GM18511 (cell line): ENCODE results near the gene LYRM2.
"Not testable (repeated sequence)": the region's sequence is repeated elsewhere in the genome, so short reads cannot be mapped to it uniquely, and the experiment has no call there.

ENCODE experiments used
- ATAC-seq: cut with Tn5 transposase; IDR thresholded peaks from one replicate; pipeline ENCODE4 v1.9.1; 2021; ENCODE audit warnings: mild to moderate bottlenecking, moderate library complexity; ENCODE audit not compliant: unreplicated experiment

LYRM2 gene

DNA sequence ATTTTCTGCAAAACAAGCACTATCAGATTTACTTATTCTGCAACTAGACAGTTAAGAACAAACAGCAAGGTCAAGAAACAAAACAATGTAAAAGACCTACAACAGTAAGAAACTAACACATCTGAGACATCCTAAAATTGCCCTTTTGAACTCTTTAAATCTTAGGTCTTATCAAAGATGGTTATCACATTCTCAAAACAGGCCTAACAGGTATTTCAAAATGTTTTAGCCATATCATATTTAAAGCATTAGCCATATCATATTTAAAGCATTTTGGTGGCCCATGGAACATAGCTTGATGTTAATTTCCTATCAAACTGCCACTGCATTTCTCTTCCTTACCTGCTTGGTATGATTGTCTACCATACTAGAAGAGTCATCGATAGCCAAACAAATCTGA, 11.1 kb upstream of the LYRM2 start:
- no peak for ATAC-seq

GRCh38 chr6:89644864-89645263, 6.3 kb upstream of the LYRM2 start:
- ATAC-seq, result no peak

- no peak for ATAC-seq
Measured at GRCh38 chr6:89643406-89643805, 4.9 kb upstream of the LYRM2 start.

- ATAC-seq, result no peak
Measured at GRCh38 chr6:89642956-89643355, 4.4 kb upstream of the LYRM2 start.

DNA sequence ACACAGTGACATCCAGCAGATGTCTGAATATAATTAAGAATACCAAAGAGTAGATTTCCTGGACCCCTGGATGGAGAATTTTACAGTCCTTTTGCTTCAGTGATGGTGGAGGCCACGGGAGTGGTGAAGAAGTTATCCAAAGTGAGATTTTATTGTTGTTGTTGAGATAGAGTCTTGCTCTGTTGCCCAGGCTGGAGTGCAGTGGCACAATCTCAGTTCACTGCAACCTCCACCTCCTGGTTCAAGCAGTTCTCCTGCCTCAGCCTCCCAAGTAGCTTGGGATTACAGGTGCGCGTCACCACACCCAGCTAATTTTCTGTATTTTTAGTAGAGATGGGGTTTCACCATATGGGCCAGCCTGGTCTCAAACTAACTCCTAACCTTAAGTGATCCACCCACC, 3.0 kb upstream of the LYRM2 start:
- not testable (repeated sequence) for ATAC-seq

DNA sequence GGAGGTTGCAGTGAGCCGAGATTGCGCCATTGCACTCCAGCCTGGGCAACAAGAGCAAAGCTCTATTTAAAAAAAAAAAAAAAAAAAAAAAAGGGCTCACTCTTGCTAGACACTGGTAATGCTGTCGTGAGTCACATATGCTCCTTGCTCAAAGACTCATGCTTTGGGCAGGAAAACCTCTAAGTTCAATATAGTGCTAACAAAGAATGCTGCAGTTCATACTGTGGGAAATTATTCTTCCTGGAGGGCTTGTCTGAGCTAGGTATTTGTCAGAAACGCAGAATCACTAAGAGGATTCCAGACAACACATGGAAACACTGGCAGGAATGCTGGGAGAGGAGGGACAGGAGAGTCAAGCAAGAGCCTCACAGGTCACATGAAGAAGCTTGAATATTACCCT, 2.3 kb upstream of the LYRM2 start:
- ATAC-seq, result no peak

DNA sequence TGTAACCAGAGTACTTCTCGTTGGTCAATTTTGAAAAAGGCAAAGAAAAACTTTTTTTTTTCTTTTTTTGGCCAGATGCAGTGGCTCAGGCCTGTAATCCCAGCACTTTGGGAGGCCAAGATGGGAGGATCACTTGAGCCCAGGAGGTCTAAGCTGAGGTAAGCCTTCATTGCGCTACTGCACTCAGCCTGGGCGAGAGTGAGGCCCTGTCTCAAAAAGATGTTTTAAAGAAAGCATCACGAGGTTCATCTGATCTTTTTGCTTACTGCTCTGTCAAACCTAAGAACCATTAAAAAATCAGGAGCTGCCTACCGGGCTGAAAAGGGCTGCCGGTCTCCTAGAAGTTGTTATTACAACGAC, 607 bp downstream of the LYRM2 start:
- peak; percentile 14 for ATAC-seq

GRCh38 chr6:89636412-89636811, 2.1 kb downstream of the LYRM2 start:
- ATAC-seq, result not testable (repeated sequence)

GRCh38 chr6:89630488-89630887, 8.1 kb downstream of the LYRM2 start:
- ATAC-seq, result no peak

DNA sequence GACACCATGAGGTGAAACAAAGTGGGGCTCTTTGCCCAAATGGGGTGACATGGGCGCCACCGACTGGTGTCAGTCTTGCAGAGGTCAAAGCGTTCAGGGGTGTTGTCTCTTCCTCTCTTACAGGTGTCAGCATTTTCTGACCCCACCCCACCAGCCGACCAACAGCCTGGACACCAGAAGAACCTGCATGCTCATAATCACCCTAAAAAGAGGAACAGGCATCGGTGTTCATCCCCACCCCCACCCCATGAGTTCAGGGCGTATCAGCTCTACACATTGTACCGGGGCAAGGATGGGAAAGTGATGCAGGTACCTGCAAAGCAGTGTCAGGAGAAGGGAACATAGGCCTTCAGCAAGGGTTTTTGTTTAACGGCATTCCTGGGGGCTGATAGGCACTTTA, 14.8 kb downstream of the LYRM2 start:
- no peak for ATAC-seq

DNA sequence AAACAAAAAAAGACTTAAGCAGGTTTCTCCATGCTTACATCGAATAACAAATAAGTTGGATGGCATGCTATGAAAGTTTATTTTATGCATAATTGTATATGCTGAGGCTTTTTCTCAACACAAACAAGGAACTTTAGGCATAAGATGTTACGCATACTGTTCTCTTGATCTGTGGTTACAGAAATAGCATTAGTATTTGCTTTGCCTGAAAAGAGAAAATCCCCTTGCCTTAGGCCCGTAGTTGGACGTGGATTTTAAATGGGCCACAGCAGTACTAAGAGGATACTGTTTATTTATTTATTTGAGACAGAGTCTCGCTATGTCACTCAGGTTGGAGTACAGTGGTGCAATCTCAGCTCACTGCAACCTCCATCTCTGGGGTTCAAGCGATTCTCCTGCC, 19.0 kb downstream of the LYRM2 start:
- no peak for ATAC-seq

DNA sequence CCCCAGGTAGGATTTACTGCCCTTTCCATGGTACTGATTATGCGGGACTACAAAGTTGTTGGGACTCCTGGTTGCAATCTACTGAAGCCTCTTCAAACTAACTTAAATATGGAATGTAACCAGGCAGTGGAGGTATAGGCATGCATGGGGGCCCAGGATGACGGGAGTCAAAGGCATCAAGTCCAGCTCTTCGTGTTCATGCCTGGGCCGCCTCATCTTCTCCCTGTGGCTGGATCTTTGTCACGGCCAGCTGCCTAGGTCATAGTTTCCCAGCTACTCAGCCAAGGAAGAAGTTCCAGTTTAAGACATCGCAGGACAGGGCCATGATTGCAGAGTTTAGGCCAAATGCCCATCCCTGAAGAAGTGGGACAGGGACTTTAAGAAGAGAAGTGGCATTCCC, 20.5 kb downstream of the LYRM2 start:
- no peak for ATAC-seq

DNA sequence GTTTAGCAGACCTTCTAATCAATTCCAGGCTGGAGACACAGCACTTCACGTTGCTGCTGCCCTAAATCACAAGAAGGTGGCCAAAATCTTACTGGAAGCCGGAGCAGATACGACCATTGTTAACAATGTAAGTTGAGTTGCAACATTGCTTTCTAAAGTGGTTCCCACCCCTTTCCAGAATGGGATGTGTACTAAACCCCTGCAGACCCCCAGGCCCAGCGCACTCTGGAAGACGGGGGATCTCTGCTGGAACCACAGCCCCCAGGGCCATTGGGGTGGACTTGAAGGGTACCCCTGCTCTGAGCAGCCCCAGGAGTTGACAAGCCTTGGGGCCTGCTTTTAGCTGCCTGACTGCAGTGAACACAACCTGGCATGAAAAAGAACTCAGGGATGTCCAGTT, 22.0 kb downstream of the LYRM2 start:
- ATAC-seq, result no peak

- ATAC-seq, result no peak
Measured at GRCh38 chr6:89615882-89616281, 22.7 kb downstream of the LYRM2 start.

DNA sequence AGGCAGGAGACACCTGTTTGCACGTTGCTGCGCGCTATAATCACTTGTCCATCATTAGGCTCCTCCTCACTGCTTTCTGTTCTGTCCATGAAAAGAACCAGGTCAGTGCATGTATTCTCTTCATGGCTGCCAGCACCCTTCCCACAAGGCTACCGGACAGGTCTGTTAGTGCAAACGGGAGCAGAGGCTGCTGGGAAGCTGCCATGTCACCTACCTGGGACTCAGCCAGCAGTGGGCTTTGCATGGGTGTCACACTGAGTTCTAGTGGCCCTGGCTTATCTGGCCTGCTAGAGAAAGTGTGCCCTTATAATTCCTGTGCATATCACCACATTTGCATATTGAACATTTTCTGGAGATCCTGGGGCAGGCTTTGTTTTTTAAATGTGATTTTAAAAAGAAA, 24.8 kb downstream of the LYRM2 start:
- no peak for ATAC-seq

DNA sequence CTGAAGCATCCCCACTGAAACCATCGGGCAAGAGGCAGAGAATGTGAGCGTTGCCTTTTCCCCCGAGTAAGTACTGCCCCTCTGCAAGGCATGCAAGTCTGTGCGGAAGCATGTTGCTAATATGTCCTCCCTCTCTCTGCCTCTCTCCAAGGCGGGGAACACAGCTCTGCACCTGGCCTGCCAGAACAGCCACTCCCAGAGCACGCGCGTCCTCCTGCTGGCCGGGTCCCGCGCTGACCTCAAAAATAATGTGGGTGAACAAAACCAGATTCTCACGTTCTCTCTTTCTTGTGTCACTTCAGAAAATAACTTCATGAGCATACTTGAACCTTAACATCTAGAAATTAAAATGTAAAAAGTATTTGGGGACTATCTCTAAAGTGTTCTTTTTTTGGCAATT, 26.4 kb downstream of the LYRM2 start:
- no peak for ATAC-seq

DNA sequence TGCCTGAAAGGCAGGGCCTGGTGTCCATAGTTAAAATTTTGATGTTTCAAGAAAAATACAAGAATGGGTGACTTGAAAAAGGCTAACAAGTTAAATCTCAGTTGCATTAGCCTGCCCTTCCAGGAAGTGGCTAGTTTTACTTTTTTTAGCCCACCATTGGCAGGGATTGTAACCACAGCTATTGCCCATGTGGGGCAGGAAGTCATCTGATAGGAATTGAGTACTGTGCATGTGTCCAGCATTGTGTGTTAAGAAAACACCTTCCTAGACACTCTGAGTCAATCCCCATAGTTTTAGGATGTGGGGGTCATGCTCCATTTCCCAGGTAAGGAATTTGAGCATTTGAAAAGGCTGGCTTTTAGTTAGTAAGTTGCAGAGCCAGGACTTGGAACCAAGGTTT, 26.9 kb downstream of the LYRM2 start:
- no peak for ATAC-seq

DNA sequence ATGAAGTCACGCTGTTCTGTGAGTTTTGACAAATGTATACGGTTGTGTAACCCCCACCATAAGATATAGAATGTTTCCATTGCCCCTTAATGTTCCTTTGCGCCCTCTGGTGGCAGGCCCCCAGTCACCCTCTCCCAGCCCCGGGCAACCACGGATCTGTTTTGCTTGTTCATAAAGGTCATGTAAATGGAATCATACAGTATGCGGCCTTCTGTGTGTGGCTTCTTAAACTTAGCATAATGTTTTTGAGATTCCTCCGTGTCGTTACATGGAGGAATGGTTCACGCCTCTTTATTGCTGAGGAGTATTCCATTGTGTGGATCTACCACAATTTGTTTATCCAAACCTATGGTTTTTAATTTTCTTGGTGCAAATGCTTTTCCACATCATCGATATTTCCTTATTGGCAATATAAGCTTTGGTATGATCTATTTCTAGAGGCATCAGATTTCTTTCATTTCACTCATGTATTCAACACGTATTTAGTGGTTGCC, 28.4 kb downstream of the LYRM2 start:
- peak; percentile 74 for ATAC-seq

DNA sequence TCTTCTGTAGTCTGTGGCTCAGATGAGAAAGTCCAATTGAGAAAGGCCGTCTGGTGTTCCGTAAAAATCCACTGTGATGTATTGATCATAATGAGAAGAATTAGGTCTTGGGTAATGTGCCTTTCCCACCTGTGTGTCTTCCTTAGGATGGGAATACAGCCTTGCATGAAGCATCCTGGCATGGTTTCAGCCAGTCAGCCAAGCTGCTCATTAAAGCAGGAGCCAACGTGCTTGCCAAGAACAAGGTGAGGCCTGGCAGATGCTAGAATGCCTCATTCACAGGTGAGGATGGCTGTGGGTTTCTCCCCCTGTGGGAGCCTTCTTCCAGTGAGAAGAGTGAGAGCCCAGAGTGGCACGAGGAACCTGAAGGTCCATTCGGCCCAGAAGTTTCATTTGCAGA, 32.7 kb downstream of the LYRM2 start:
- no peak for ATAC-seq

GRCh38 chr6:89604653-89605052, 33.9 kb downstream of the LYRM2 start:
- no peak for ATAC-seq

- ATAC-seq, result no peak
Measured at GRCh38 chr6:89602166-89602565, 36.4 kb downstream of the LYRM2 start.

- no peak for ATAC-seq
Measured at GRCh38 chr6:89599727-89600126, 38.8 kb downstream of the LYRM2 start.

GRCh38 chr6:89597988-89598387, 40.6 kb downstream of the LYRM2 start:
- no peak for ATAC-seq

GRCh38 chr6:89597372-89597771, 41.2 kb downstream of the LYRM2 start:
- ATAC-seq, result no peak
